ENCODE results near the gene TTC36.

DNA sequence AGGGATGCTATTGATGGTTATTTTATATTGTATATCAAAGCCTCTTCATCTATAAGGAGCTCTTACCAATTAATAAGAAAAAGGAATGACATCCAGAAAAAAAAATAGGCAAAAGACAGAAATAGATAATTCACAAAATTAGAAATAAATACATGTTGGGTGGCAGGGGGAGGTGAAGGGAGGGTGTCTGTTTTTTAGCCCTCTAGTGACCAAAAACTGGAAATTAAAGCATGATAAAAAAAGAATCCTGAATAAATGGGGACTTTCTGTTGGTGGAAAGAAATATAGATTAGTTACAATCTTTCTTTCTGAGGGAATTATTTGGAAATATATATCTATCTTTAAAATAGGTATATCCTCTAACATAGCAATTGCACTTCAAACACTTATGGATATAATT lies 42.0 kb upstream of the TTC36 start:
- TF ChIP-seq POLR2A (IDR thresholded peaks at IDR 0.05), result no peak
- TF ChIP-seq CTCF (IDR thresholded peaks at IDR 0.05 in 4 of 5, conservative IDR thresholded peaks at IDR 0.05 in 1 of 5), result no peak

Measured in gastrocnemius medialis (tissue), 4 donors.